WTC11 (cell line): Measurements from ENCODE around the gene ABCG8. TPM values are rescaled to one million over a fixed set of nuclear protein-coding genes. Genes with fewer than 3 reads are reported as not detected.

ENCODE experiments used
- ATAC-seq: fragments of 200-7000 bp; cut with Tn5 transposase; 2 replicates; pipeline ENCODE4 v1.10.0; 2021; ENCODE audit warnings: mild to moderate bottlenecking, moderate library complexity
- CTCF ChIA-PET: fragments of 300-600 bp; sonication (Branson Sonifier 250); formaldehyde crosslinking; loops from one replicate; lab custom pipeline; 2021; ENCODE audit warnings: antibody characterized with exemption; lab: Charles Lee
- POLR2A ChIA-PET: fragments of 350-600 bp; sonication (Branson Sonifier 250); formaldehyde crosslinking; loops from one replicate; lab custom pipeline; 2021; ENCODE audit warnings: antibody characterized with exemption; lab: Charles Lee
- DNase-seq: peaks from one replicate; pipeline ENCODE4 v3.0.0; 2021; ENCODE audit warnings: low spot score
- H3K27ac Mint-ChIP-seq: 2 replicates; pipeline ENCODE4 v1.8.0; 2021; ENCODE audit warnings: mixed read lengths
- H3K27me3 Mint-ChIP-seq: 2 replicates; pipeline ENCODE4 v1.8.0; 2021; ENCODE audit warnings: low read depth, mild to moderate bottlenecking, moderate library complexity, mixed read lengths
- H3K36me3 Mint-ChIP-seq: 2 replicates; pipeline ENCODE4 v1.8.0; 2021; ENCODE audit warnings: mixed read lengths
- H3K4me1 Mint-ChIP-seq: 2 replicates; pipeline ENCODE4 v1.8.0; 2022; ENCODE audit warnings: mixed read lengths
- H3K4me3 Mint-ChIP-seq: 2 replicates; pipeline ENCODE4 v1.8.0; 2021; ENCODE audit warnings: mild to moderate bottlenecking, moderate library complexity, mixed read lengths
- H3K9me3 Mint-ChIP-seq: 2 replicates; pipeline ENCODE4 v1.8.0; 2021; ENCODE audit warnings: mixed read lengths
- ATF1 ChIP-seq: sonication (generic); formaldehyde crosslinking; IDR thresholded peaks from 2 replicates; pipeline ENCODE4 v1.8.1; 2023; ENCODE audit warnings: mild to moderate bottlenecking, moderate library complexity, missing genetic modification reagents
- CBFB ChIP-seq: sonication (generic); formaldehyde crosslinking; IDR thresholded peaks from 2 replicates; pipeline ENCODE4 v1.8.1; 2022; ENCODE audit warnings: mild to moderate bottlenecking, low read depth, missing genetic modification reagents
- CREB1 ChIP-seq: sonication (generic); formaldehyde crosslinking; IDR thresholded peaks from 2 replicates; pipeline ENCODE4 v1.8.0; 2023; ENCODE audit warnings: mild to moderate bottlenecking, missing genetic modification reagents
- ESRRA ChIP-seq: sonication (generic); formaldehyde crosslinking; IDR thresholded peaks from 2 replicates; pipeline ENCODE4 v1.8.1; 2022; ENCODE audit warnings: mild to moderate bottlenecking, missing genetic modification reagents, borderline replicate concordance
- GABPB1 ChIP-seq: sonication (generic); formaldehyde crosslinking; IDR thresholded peaks from 2 replicates; pipeline ENCODE4 v1.8.1; 2023; ENCODE audit warnings: mild to moderate bottlenecking, missing genetic modification reagents
- IRF2 ChIP-seq: sonication (generic); formaldehyde crosslinking; IDR thresholded peaks from 2 replicates; pipeline ENCODE4 v1.8.0; 2022; ENCODE audit warnings: low read depth, missing genetic modification reagents, borderline replicate concordance
- JAZF1 ChIP-seq: fragments of 250-450 bp; sonication (Bioruptor Pico); IDR thresholded peaks from 2 replicates; pipeline ENCODE4 v1.9.0; 2021; ENCODE audit warnings: moderate library complexity, mild to moderate bottlenecking, inconsistent platforms
- JUN ChIP-seq: sonication (generic); formaldehyde crosslinking; IDR thresholded peaks from 2 replicates; pipeline ENCODE4 v1.8.0; 2023; ENCODE audit warnings: mild to moderate bottlenecking, missing genetic modification reagents
- KAT7 ChIP-seq: sonication (generic); formaldehyde crosslinking; IDR thresholded peaks from 2 replicates; pipeline ENCODE4 v1.8.1; 2023; ENCODE audit warnings: missing genetic modification reagents, mild to moderate bottlenecking, borderline replicate concordance
- MXD4 ChIP-seq: fragments of 250-450 bp; sonication (Bioruptor Pico); IDR thresholded peaks from 2 replicates; pipeline ENCODE4 v1.8.0; 2021; ENCODE audit warnings: mild to moderate bottlenecking, moderate library complexity, borderline replicate concordance
- NFE2L1 ChIP-seq: sonication (generic); formaldehyde crosslinking; IDR thresholded peaks from 2 replicates; pipeline ENCODE4 v1.8.1; 2023; ENCODE audit warnings: missing genetic modification reagents
- NR3C1 ChIP-seq: sonication (generic); formaldehyde crosslinking; conservative IDR thresholded peaks from 2 replicates; pipeline ENCODE4 v1.8.1; 2023; ENCODE audit warnings: low read depth, mild to moderate bottlenecking, missing genetic modification reagents
- PRRX2 ChIP-seq: fragments of 250-450 bp; sonication (Bioruptor Pico); IDR thresholded peaks from 2 replicates; pipeline ENCODE4 v1.8.0; 2021; ENCODE audit warnings: mild to moderate bottlenecking
- SMAD4 ChIP-seq: sonication (generic); formaldehyde crosslinking; IDR thresholded peaks from 2 replicates; pipeline ENCODE4 v1.8.0; 2022; ENCODE audit warnings: mild to moderate bottlenecking, missing genetic modification reagents
- SOX15 ChIP-seq: fragments of 250-450 bp; sonication (Bioruptor Pico); IDR thresholded peaks from 2 replicates; pipeline ENCODE4 v1.9.0; 2021; ENCODE audit warnings: mild to moderate bottlenecking
- SP1 ChIP-seq: sonication (generic); formaldehyde crosslinking; conservative IDR thresholded peaks from 2 replicates; pipeline ENCODE4 v1.8.1; 2022; ENCODE audit warnings: missing genetic modification reagents
- TCF7 ChIP-seq: sonication (generic); formaldehyde crosslinking; IDR thresholded peaks from 2 replicates; pipeline ENCODE4 v1.8.0; 2022; ENCODE audit warnings: mild to moderate bottlenecking, low read depth, missing genetic modification reagents, moderate library complexity
- TP53 ChIP-seq: sonication (generic); formaldehyde crosslinking; IDR thresholded peaks from 2 replicates; pipeline ENCODE4 v1.8.1; 2023; ENCODE audit warnings: mild to moderate bottlenecking, missing genetic modification reagents
- ZNF121 ChIP-seq: sonication (generic); formaldehyde crosslinking; IDR thresholded peaks from 2 replicates; pipeline ENCODE4 v1.8.0; 2023; ENCODE audit warnings: missing genetic modification reagents
- ZNF232 ChIP-seq: sonication (generic); formaldehyde crosslinking; IDR thresholded peaks from 2 replicates; pipeline ENCODE4 v1.8.0; 2022; ENCODE audit warnings: mild to moderate bottlenecking, missing genetic modification reagents
- ZNF423 ChIP-seq: fragments of 250-450 bp; sonication (Bioruptor Pico); IDR thresholded peaks from 2 replicates; pipeline ENCODE4 v2.1.2; 2022; ENCODE audit warnings: mild to moderate bottlenecking, moderate library complexity
- total RNA-seq: library from RNA; stranded (reverse); gene quantifications from 3 replicates; pipeline ENCODE4 v1.2.3, GENCODE V29; 2021
- TF ChIP-seq, protein P1 (sequence below): sonication (generic); formaldehyde crosslinking; IDR thresholded peaks from 2 replicates; pipeline ENCODE4 v1.8.1; 2023; ENCODE audit warnings: mild to moderate bottlenecking, missing genetic modification reagents
- TF ChIP-seq, protein P2 (sequence below): sonication (generic); formaldehyde crosslinking; IDR thresholded peaks from 2 replicates; pipeline ENCODE4 v1.8.1; 2023; ENCODE audit warnings: mild to moderate bottlenecking, missing genetic modification reagents, moderate library complexity
- TF ChIP-seq, protein P3 (sequence below): sonication (generic); formaldehyde crosslinking; IDR thresholded peaks from 2 replicates; pipeline ENCODE4 v1.8.1; 2023; ENCODE audit warnings: mild to moderate bottlenecking, moderate library complexity, missing genetic modification reagents
- TF ChIP-seq, protein P4 (sequence below): sonication (generic); formaldehyde crosslinking; conservative IDR thresholded peaks from 2 replicates; pipeline ENCODE4 v1.8.1; 2022; ENCODE audit warnings: mild to moderate bottlenecking, missing genetic modification reagents
- TF ChIP-seq, protein P5 (sequence below): sonication (generic); formaldehyde crosslinking; IDR thresholded peaks from 2 replicates; pipeline ENCODE4 v1.8.0; 2023; ENCODE audit warnings: mild to moderate bottlenecking, missing genetic modification reagents
- TF ChIP-seq, protein P6 (sequence below): sonication (generic); formaldehyde crosslinking; IDR thresholded peaks from 2 replicates; pipeline ENCODE4 v1.8.1; 2022; ENCODE audit warnings: mild to moderate bottlenecking, moderate library complexity, missing genetic modification reagents
- TF ChIP-seq, protein P7 (sequence below): sonication (generic); formaldehyde crosslinking; IDR thresholded peaks from 2 replicates; pipeline ENCODE4 v1.8.0; 2023; ENCODE audit warnings: missing genetic modification reagents

The ABCG8 gene
- total RNA-seq, 1 experiment from 2014 or later: not detected

DNA sequence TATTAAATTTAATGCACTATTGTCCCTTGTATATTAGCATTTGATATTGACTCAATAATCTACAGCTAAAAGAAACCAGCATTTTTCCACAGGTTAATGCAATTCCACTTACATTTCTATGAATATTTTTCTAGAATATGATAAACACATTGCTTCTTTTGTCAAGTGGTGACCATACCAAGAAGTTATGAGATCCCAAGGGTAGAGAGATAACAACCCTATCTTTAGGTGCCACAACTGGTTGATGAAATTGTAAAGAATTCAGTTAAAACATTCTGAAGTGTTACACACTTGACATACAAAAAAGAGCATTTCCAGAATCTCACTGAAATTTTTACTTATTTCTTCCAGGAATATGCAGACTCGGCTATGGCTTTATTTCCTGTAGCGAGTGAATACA, 56.0 kb downstream of the ABCG8 start (continued):
- TF ChIP-seq SOX15 (CRISPR knock-in tag) (no peak), ZNF423 (CRISPR knock-in tag) (no peak), ZNF232 (CRISPR knock-in tag) (no peak), CBFB (CRISPR knock-in tag) (no peak), SMAD4 (CRISPR knock-in tag) (no peak), CREB1 (CRISPR knock-in tag) (no peak), JAZF1 (CRISPR knock-in tag) (no peak)
- TF ChIP-seq, protein P1, sequence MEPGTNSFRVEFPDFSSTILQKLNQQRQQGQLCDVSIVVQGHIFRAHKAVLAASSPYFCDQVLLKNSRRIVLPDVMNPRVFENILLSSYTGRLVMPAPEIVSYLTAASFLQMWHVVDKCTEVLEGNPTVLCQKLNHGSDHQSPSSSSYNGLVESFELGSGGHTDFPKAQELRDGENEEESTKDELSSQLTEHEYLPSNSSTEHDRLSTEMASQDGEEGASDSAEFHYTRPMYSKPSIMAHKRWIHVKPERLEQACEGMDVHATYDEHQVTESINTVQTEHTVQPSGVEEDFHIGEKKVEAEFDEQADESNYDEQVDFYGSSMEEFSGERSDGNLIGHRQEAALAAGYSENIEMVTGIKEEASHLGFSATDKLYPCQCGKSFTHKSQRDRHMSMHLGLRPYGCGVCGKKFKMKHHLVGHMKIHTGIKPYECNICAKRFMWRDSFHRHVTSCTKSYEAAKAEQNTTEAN (CRISPR knock-in tag): no peak
- TF ChIP-seq, protein P2, sequence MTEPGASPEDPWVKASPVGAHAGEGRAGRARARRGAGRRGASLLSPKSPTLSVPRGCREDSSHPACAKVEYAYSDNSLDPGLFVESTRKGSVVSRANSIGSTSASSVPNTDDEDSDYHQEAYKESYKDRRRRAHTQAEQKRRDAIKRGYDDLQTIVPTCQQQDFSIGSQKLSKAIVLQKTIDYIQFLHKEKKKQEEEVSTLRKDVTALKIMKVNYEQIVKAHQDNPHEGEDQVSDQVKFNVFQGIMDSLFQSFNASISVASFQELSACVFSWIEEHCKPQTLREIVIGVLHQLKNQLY (CRISPR knock-in tag): no peak
- TF ChIP-seq, protein P3, sequence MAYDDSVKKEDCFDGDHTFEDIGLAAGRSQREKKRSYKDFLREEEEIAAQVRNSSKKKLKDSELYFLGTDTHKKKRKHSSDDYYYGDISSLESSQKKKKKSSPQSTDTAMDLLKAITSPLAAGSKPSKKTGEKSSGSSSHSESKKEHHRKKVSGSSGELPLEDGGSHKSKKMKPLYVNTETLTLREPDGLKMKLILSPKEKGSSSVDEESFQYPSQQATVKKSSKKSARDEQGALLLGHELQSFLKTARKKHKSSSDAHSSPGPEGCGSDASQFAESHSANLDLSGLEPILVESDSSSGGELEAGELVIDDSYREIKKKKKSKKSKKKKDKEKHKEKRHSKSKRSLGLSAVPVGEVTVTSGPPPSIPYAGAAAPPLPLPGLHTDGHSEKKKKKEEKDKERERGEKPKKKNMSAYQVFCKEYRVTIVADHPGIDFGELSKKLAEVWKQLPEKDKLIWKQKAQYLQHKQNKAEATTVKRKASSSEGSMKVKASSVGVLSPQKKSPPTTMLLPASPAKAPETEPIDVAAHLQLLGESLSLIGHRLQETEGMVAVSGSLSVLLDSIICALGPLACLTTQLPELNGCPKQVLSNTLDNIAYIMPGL (CRISPR knock-in tag): no peak

DNA sequence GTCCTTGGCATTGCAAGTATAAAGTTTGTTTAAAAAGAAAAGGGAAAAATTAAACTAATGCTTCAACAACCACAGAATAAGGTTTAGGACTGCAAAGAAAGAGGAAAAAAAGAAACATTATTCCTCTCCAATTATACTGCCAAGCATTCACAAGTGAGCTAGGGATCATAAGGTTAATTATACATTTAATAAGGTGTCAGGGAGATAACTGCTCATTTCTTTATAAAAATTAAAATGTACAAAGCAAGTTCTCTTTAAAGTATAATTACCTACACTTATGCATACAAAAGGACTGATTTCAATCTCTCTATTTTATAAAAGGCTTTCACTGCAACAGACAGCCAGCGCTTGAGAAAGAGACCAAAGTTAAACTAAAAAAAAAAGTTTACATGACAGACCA, 58.1 kb downstream of the ABCG8 start:
- Mint-ChIP-seq H3K4me3 (no peak overlapping the region), H3K27ac (no peak overlapping the region), H3K27me3 (no peaks in the 10 kb centered on the region), H3K9me3 (no peaks in the 10 kb centered on the region), H3K4me1 (no peaks in the 10 kb centered on the region; the same call in 1 of the 2 replicates), H3K36me3 (peaks cover 76% of the 10 kb centered on the region)
- ATAC-seq (no peak), DNase-seq (no peak)
- TF ChIP-seq ATF1 (CRISPR knock-in tag): no peak
- no peak for TF ChIP-seq ZNF121 (CRISPR knock-in tag)
- no peak for TF ChIP-seq NR3C1 (CRISPR knock-in tag)
- no peak for TF ChIP-seq SP1 (CRISPR knock-in tag)
- TF ChIP-seq, protein P4, sequence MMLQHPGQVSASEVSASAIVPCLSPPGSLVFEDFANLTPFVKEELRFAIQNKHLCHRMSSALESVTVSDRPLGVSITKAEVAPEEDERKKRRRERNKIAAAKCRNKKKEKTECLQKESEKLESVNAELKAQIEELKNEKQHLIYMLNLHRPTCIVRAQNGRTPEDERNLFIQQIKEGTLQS (CRISPR knock-in tag): no peak
- CTCF ChIA-PET: no interaction called here
- POLR2A ChIA-PET: interaction anchor here (1.6 kb wide), 1 partner anchor 292 kb away, joined by 3 read pairs; no protein-coding TSS in a partner anchor

DNA sequence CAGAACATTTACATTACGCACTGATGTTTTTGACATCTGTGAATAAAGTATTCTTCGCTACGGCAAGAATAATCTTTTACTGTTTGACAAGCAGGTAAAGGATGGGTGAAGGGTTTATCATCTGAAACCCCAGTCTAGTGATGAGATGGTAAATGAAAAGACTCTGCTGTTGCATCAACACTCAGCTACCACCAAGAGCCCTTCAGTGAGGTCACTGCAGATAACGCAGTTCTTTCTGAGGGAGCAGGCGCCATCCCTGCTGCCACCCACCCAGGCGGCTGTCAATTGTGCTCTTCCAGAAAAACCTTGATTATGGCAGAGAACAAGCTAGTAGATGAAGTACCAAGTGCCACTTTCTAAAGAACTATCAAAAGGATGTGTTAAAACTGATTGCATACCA, 58.7 kb downstream of the ABCG8 start:
- Mint-ChIP-seq H3K27ac (no peak overlapping the region), H3K36me3 (peaks cover 75% of the 10 kb centered on the region), H3K27me3 (no peaks in the 10 kb centered on the region), H3K9me3 (no peaks in the 10 kb centered on the region), H3K4me3 (no peak overlapping the region), H3K4me1 (no peaks in the 10 kb centered on the region; the same call in 1 of the 2 replicates)
- no peak for TF ChIP-seq PRRX2
- TF ChIP-seq SMAD4 (CRISPR knock-in tag): no peak
- no peak for TF ChIP-seq TCF7 (CRISPR knock-in tag)
- no peak for TF ChIP-seq IRF2
- TF ChIP-seq ESRRA (CRISPR knock-in tag): no peak
- no peak for TF ChIP-seq MXD4
- TF ChIP-seq JUN (CRISPR knock-in tag): no peak
- no peak for TF ChIP-seq CREB1 (CRISPR knock-in tag)
- TF ChIP-seq KAT7 (CRISPR knock-in tag): no peak
- no peak for TF ChIP-seq NFE2L1 (CRISPR knock-in tag)
- TF ChIP-seq, protein P5, sequence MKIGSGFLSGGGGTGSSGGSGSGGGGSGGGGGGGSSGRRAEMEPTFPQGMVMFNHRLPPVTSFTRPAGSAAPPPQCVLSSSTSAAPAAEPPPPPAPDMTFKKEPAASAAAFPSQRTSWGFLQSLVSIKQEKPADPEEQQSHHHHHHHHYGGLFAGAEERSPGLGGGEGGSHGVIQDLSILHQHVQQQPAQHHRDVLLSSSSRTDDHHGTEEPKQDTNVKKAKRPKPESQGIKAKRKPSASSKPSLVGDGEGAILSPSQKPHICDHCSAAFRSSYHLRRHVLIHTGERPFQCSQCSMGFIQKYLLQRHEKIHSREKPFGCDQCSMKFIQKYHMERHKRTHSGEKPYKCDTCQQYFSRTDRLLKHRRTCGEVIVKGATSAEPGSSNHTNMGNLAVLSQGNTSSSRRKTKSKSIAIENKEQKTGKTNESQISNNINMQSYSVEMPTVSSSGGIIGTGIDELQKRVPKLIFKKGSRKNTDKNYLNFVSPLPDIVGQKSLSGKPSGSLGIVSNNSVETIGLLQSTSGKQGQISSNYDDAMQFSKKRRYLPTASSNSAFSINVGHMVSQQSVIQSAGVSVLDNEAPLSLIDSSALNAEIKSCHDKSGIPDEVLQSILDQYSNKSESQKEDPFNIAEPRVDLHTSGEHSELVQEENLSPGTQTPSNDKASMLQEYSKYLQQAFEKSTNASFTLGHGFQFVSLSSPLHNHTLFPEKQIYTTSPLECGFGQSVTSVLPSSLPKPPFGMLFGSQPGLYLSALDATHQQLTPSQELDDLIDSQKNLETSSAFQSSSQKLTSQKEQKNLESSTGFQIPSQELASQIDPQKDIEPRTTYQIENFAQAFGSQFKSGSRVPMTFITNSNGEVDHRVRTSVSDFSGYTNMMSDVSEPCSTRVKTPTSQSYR: no peak
- TF ChIP-seq, protein P6, sequence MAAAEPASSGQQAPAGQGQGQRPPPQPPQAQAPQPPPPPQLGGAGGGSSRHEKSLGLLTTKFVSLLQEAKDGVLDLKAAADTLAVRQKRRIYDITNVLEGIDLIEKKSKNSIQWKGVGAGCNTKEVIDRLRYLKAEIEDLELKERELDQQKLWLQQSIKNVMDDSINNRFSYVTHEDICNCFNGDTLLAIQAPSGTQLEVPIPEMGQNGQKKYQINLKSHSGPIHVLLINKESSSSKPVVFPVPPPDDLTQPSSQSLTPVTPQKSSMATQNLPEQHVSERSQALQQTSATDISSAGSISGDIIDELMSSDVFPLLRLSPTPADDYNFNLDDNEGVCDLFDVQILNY (CRISPR knock-in tag): no peak
- TF ChIP-seq SP1 (CRISPR knock-in tag): no peak
- no peak for TF ChIP-seq TP53 (CRISPR knock-in tag)
- TF ChIP-seq, protein P7, sequence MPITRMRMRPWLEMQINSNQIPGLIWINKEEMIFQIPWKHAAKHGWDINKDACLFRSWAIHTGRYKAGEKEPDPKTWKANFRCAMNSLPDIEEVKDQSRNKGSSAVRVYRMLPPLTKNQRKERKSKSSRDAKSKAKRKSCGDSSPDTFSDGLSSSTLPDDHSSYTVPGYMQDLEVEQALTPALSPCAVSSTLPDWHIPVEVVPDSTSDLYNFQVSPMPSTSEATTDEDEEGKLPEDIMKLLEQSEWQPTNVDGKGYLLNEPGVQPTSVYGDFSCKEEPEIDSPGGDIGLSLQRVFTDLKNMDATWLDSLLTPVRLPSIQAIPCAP (CRISPR knock-in tag): no peak
- TF ChIP-seq GABPB1 (CRISPR knock-in tag): no peak
- TF ChIP-seq SOX15 (CRISPR knock-in tag): no peak
- no peak for TF ChIP-seq ATF1 (CRISPR knock-in tag)
- DNase-seq (no peak), ATAC-seq (no peak)
- POLR2A ChIA-PET: interaction anchor here (1.6 kb wide), 1 partner anchor 292 kb away, joined by 3 read pairs; no protein-coding TSS in a partner anchor
- CTCF ChIA-PET: no interaction called here
